Activated CD4-positive, alpha-beta T cell treated with anti-CD3 and anti-CD28 coated beads, Interleukin-2, Interleukin-6, amounts not matched to agents 100 ng/mL and 50 ng/mL, durations not matched to agents 16 hours and 8 hours (primary cell): ENCODE data around the gene AP1G2.
"Not testable (repeated sequence)": the region's sequence is repeated elsewhere in the genome, so short reads cannot be mapped to it uniquely, and the experiment has no call there.

Source experiments
- DNase-seq: peaks from one replicate; pipeline ENCODE4 v3.0.0-alpha.2; 2020

Gene AP1G2

DNA sequence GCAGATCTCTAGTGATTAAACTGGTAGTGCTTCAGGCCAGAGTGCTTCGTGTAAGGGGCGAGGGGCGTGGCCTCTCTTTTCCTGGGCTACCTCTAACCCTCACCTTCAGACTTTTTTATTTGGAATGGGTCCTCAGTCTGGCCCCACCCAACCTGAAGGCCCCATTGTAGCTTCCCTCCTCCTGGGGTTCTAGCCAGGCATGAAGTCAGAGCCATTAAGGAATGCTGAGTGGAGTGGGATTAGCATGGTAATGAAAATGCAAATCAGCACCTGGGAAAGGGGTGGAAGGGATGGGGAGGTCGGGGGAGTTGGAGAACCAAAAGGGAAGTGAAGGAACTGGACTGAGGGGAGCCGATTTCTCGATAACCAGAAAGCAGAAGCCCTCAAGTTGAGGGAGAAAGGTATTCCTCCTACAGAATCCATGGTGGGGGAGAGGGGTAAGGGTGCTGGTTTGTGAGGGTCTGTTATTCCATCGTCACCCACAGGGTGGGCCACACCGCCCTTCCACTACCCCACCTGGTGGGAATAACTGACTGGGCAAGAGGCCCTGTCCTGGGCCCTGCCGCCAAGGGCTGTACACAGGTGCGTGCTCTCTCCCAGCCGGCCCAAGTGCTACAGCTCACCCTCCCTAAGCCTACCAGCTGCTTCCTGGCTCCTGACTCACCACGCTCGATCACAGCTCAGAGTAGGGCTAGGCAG lies 30.1 kb downstream of the AP1G2 start:
- no peak for DNase-seq

DNA sequence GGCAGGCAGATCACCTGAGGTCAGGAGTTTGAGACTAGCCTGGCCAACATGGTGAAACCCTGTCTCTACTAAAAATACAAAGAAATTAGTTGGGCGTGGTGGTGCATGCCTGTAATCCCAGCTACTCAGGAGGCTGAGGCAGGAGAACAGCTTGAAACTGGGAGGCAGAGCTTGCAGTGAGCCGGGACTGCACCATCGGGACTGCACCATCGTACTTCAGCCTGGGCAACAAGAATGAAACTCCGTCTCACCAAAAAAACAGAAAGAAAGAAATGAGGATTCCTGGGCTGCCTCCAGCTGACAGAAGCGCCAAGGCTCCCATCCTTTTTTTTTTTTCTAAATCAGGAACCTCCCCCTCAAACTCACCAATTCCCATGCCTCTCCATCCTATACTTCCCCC lies 30.7 kb downstream of the AP1G2 start:
- not testable (repeated sequence) for DNase-seq

GRCh38 chr14:23536494-23536893 lies 31.1 kb downstream of the AP1G2 start:
- no peak for DNase-seq

DNA sequence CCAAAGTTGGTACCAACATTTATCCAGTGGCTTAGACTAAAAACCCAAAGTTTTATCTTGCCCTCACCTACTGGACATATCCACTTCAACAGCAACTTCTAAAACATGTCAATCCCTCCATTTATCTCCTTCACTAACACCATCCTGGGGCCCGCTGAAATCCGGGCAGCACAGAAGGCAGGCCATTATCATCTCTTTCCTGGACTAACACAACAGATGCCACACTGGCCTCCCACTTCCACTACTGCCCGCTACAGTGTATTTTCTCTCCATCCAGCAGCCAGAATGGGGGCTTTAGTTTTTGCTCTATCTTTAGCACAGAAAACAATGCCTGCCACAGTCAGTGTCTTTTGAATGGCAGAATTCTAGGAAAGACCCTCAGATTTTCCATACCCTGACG lies 31.6 kb downstream of the AP1G2 start:
- DNase-seq: no peak

DNA sequence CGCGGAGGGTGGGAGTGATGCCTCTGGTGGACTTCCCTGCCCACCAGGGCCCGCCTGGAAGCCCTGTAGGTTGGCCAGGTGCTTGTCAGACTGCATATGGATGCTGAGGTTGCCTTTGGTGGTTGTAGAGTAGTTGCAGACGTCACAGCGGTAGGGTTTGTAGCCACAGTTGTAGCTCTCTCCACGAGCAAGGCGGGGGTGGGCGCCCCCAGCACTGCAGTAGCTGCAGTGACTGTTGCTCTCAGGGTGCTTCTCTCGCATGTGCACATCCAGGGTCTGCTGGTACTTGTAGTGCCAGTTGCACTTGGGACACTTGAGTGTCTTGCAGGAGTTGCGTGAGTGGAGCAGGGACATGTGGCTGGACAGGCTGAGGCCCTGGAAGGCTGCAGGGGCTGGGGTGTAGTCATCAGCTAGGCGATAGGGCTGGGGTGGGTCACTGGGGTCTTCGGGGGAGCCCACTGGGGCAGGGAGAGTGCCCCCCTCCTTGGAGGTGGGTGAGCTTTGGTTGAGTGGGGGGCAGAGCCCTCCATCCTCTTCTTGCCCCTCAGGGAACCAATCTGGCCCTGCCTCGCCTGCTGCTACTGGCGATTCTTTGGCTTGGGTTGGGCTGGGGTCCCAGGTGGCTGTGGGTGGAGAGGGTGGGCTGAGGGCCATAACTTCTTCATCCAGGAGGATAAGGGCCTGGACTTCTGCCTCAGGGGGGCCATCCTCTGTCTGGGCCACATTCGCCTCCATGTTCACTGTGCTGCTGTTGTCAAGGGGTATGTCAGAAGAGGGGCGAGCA lies 33.7 kb downstream of the AP1G2 start:
- DNase-seq: no peak

DNA sequence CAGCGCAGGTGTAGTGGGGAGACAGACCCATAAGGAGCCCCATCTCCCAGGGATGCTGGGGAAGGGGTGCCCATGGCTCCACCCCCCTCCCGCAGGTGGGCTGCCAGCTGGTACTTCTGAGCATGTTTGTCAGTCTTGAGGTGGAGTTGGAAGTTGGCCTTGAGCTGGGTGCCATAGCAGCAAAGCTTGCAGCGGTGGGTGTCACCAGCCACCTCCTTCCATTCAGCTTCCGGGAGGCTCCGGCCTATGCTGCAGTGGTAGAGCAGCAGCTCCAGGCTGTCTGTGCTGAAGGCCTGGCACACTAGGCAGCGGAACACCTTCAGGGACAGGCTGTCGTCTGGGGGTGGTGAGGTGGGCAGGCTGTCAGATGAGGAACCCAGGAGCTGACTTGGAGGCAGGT lies 34.9 kb downstream of the AP1G2 start:
- no peak for DNase-seq

DNA sequence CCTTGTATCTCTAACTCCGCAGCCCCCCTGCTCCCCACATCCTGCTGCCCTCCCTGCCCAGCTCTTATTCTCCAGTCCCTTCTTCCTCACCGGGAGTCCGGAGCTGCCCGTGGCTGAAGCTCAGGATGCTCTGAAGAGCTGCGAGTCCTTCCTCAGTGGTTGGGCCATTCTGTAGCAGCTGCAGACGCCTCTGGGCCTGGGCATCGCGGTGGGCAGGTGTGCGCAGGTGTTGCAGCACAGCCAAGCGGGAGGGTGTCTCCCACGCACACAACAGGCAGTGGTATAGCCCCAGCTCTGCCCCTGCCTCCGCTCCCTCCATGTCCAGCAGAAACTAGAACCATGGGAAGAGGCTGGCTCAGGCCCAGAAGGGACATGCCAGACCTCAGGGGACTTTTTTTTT lies 36.2 kb downstream of the AP1G2 start:
- no peak for DNase-seq

DNA sequence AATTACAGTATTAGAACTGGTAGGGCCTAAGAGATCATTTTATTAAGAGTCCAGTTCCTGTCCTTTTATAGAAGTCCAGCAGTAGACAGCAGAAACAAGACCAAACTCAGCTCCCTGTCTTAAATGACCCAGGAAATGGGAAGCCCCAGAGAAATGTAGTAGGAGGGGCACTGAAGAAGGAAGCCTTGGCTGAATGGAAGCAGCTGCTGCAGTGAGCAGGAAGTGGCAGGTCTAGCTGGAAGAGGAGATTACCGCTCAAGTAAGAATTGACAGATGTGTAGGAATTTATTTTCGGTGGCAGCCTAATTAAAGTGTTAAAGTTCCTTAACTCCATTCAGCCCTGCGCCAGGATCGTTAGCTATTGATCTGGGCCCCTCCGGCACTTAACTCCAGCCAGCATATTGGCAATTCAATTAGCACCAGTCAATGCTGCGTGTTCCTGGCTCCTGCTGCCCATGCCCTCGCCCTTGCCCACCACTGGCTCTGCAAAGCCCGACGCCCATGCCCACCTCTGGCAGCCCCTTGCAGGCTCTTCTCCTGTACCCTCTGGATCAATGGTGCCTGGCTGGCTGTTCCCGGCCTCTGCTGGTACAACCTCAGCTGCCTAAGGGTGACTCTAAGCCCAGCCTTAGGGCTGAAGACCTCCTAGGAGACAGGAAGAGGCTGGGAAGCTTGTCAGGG lies 37.1 kb downstream of the AP1G2 start:
- DNase-seq: no peak

- DNase-seq: no peak
Measured at GRCh38 chr14:23529016-23529415, 38.6 kb downstream of the AP1G2 start.

GRCh38 chr14:23528555-23528954 lies 39.0 kb downstream of the AP1G2 start:
- no peak for DNase-seq

DNA sequence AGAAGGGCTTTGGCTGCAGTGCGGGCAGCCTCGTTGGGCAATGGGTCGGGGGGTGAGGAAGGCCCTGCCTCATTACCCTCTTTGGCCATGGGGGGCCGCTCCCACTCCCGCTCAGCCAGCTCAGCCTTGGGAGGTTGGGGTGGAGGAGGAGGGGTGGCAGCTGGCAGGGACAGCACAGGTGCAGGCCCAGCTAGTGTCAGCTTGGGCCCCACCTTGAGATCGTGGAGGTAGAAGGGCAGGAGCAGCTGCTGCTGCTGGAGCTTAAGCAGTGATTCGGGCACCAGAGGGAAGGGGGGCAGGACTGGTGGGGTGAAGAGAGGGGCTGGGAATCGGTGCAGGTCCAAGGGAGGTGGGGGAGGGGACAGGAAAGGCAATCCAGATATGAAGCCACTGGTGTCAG lies 42.0 kb downstream of the AP1G2 start:
- no peak for DNase-seq

DNA sequence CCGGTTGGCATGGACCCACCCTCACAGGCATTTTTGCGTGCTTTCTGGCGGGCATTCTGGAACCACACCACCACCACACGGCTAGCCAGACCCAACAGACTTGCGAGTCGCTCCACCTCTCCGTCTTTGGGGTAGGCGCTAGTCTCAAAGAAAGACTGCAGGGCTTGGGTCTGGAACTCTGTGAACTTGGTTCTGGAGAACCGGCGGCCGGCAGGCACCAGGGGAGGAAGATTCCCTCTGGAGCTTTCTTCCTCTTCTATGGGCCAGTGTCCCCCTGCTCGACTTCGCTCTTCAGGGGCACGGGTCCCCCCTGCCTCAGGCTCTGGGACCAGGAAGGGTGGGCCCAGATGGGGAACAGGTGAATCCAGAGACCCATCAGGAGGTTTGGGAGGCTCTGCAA lies 42.6 kb downstream of the AP1G2 start:
- DNase-seq: no peak

GRCh38 chr14:23523229-23524016 lies 44.2 kb downstream of the AP1G2 start:
- no peak for DNase-seq

- DNase-seq: no peak
Measured at GRCh38 chr14:23522643-23523198, 44.9 kb downstream of the AP1G2 start.

DNA sequence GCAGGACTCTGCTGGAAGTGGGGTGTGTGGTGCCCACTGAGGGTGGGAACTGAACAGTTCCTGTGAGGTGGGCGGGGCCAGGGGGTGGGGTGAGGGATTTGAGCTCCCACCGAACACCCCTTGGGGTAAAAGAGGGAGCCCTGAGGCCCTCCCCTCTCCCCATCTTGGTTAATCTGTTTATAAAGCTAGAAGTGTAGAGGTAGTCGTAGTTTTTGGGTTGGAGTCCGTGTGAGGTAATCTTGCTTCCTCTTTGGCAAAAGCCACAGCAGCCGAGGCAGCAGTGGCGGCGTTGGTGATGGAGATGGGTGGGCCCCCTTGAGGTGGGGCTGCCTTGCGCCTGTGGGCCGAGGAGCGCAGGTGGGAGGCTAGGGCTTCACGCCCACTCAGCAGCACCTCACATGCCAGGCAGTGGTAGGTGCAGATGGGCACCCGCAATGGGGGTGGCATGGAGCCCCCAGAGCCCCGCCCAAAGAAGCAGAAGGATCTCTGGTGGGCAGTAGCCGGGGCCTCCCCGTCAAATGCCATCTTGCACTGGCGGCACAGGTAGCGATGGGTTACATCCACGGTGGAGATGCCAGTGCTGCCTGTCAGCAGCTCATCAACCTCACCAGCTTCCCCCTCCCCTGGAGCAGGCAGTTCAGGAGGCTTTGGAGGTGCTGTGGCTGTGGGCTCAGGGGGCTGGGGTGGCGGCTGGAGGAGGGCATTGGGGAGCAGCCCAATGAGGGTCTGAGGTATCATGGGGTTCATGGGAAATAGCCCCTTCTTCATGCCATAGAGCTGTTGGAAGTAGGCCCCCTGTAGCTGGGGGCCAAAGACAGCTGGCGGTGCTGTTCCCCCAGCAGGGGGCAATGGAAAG lies 45.6 kb downstream of the AP1G2 start:
- DNase-seq: no peak

DNA sequence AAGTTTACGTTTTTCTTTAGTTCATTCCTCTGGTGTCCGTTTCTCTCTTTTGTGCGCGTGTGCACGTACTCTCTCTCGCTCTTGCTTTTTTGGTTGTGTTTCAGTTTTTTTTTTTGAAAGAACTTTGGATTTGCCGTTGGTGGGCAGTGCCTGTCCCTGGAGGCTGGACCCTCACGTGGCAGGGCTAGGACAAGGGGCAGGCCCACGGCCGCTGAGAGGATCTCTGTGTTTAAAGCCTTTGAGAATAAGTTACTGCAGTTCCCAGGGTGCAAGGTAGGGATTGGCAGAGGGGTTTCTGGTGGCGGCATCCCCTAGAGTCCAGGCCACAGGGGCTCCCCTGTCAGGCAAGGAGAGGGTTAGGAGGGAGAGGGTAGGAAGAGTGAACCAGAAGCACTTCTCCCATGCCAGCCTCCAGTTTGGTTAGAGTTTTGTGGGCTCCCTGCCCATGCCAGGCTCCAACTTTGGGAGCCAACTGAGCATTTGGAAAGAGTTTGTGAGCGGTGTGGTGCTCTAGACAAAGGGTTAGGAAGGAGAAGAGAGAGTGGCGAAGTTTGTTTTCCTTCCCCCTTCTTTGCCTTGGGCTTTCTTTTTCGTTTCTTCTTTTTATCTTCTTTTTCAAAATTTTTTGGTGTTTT lies 46.6 kb downstream of the AP1G2 start:
- no peak for DNase-seq

- no peak for DNase-seq
Measured at GRCh38 chr14:23518709-23519108, 48.9 kb downstream of the AP1G2 start.

DNA sequence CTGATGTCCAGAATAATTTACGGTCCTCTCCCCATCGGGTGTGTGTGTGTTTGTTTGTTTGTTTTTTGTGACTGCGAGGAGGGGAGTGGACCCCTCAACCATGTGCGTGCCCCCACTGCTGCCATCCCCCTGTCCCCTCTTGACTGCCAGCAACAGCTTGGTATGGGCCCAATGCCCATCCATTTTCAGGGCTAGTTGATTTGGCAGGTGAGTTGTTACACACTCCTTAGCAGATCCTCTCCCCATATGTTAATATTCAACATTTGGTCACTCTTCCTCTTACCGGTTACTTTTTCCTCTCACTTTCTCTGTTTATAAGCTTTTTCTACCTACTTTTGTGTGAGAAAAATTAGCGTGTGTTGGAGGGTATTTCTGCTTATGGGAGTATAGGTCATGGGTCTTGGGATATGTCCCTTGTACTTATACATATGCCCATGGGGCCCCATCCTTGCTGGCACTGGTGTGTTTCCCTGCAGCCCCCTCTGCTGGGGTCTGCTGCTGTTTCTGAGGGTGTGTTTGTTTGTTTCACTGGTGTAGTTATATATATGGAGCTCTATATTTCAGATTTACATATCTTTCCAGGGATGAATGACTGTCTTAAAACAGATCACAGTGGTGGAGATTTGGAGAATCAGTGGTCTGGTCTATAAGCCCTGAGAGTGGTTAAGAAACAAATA lies 49.8 kb downstream of the AP1G2 start:
- DNase-seq: no peak

GRCh38 chr14:23514644-23514957 lies 53.0 kb downstream of the AP1G2 start:
- no peak for DNase-seq

- no peak for DNase-seq
Measured at GRCh38 chr14:23513818-23514643, 53.6 kb downstream of the AP1G2 start.
